C4-2B (cell line): ENCODE measurements around the gene LAP3.
A peak's percentile ranks its signal among the peaks of the same experiment; 100 is the strongest.
"Not testable (repeated sequence)": the region's sequence is repeated elsewhere in the genome, so short reads cannot be mapped to it uniquely, and the experiment has no call there.

Experiments used
- H3K27ac ChIP-seq: fragments of 450-650 bp; 2 replicates; pipeline ENCODE4 v1.5.1; 2017
- ZFX ChIP-seq: fragments of 450-650 bp; IDR thresholded peaks from 2 replicates; pipeline ENCODE4 v1.6.1; 2017
- TF ChIP-seq, protein P1 (sequence below): fragments of 450-650 bp; conservative IDR thresholded peaks from 2 replicates; pipeline ENCODE4 v1.5.1; 2017; ENCODE audit warnings: mild to moderate bottlenecking

The LAP3 gene

DNA sequence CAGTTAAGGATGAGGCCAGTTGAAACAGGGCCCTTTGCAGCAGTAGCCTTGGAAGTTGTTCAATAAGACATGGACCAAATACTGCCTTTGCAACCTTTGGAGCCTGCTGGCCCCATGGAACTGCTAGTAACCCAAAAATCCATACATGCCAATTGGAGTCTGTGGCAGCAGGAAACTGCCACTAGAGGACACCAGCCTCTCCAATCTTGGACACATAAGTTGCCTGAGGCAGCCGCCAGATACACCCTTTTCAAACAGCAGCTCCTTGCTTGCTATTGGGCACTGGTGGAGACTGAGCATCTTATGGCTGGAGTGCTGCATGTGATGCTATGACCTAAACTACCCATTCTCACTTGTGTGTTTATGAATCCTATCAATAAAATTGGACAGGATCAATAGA lies 14.8 kb upstream of the LAP3 start:
- TF ChIP-seq, protein P1, sequence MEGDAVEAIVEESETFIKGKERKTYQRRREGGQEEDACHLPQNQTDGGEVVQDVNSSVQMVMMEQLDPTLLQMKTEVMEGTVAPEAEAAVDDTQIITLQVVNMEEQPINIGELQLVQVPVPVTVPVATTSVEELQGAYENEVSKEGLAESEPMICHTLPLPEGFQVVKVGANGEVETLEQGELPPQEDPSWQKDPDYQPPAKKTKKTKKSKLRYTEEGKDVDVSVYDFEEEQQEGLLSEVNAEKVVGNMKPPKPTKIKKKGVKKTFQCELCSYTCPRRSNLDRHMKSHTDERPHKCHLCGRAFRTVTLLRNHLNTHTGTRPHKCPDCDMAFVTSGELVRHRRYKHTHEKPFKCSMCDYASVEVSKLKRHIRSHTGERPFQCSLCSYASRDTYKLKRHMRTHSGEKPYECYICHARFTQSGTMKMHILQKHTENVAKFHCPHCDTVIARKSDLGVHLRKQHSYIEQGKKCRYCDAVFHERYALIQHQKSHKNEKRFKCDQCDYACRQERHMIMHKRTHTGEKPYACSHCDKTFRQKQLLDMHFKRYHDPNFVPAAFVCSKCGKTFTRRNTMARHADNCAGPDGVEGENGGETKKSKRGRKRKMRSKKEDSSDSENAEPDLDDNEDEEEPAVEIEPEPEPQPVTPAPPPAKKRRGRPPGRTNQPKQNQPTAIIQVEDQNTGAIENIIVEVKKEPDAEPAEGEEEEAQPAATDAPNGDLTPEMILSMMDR: peak; percentile 14; the same call in 1 of the 2 replicates
- no peak for TF ChIP-seq ZFX
- no peak overlapping the region for H3K27ac ChIP-seq

DNA sequence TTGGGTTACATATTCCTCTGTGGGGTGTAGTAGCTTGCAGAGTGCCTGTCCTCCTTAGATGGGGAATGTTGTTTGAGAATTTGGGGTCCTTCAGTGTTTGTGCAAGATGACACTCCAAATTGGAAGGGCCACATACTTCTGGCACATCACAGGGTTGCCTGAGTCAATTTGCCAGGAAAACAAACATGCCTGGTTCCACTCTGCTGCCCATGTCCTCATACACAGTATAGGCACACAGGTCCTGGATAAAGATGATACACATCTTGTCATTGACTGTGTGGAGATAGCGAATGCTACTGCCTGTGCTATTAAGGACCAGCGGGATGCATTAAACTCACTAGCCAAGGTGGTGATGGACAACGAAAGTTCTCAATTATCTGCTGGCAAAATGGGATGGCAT lies 11.2 kb upstream of the LAP3 start:
- H3K27ac ChIP-seq: no peak overlapping the region
- TF ChIP-seq, protein P1: no peak
- no peak for TF ChIP-seq ZFX

DNA sequence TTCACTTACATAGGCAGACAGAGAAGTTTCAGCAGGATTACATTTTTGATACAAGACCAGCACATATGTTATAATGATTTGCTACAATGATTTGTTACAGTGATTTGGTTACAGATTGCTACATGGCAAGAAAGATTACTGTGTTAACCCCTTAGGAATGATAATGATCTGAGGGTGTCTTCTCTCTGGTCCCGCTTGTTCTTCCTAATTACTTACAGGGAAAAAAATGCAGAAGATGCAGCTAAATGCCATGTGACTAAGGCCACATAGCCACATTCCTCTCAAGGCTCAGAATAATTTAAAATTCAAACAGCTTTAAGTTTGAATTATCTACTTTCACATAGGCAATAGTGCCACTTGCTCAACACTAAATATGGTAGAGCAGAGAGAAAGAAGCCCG lies 9.7 kb upstream of the LAP3 start:
- TF ChIP-seq, protein P1: no peak
- TF ChIP-seq ZFX: no peak
- H3K27ac ChIP-seq: no peak overlapping the region

DNA sequence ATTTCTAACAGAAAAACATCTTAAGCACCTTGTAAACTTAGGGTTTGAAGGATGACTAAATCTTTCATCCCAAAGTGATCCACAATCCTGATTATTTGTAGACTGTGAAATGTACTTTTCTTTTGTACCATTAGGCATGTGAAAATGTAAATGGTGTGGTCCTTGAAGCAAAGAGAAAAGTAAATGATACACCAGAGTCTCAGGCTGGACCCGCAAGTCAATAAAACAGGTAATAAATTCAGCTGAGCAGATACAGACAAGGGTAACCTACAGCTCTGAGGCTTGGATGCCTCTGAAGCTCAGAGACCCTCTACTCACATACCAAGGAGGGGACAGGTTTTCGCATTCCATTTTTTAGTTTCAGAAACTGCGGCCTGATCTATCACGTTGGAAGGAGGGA lies 2.8 kb upstream of the LAP3 start:
- TF ChIP-seq, protein P1: no peak
- TF ChIP-seq ZFX: no peak
- no peak overlapping the region for H3K27ac ChIP-seq

DNA sequence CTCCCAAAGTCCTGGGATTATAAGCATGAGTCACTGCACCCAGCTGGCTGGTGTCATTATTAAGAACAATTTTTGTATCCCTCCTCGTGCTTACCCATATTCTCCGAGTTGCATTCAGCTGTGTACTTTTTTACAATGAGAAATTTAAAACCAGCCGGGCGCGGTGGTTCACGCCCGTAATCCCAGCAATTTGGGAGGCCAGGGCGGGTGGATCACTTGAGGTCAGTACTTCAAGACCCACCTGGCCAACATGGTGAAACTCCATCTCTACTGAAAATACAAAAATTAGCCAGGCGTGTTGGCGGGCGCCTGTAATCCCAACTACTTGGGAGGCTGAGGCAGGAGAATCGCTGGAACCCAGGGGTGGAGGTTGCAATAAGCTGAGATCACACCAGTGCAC lies 1.8 kb upstream of the LAP3 start:
- H3K27ac ChIP-seq: not testable (repeated sequence)

DNA sequence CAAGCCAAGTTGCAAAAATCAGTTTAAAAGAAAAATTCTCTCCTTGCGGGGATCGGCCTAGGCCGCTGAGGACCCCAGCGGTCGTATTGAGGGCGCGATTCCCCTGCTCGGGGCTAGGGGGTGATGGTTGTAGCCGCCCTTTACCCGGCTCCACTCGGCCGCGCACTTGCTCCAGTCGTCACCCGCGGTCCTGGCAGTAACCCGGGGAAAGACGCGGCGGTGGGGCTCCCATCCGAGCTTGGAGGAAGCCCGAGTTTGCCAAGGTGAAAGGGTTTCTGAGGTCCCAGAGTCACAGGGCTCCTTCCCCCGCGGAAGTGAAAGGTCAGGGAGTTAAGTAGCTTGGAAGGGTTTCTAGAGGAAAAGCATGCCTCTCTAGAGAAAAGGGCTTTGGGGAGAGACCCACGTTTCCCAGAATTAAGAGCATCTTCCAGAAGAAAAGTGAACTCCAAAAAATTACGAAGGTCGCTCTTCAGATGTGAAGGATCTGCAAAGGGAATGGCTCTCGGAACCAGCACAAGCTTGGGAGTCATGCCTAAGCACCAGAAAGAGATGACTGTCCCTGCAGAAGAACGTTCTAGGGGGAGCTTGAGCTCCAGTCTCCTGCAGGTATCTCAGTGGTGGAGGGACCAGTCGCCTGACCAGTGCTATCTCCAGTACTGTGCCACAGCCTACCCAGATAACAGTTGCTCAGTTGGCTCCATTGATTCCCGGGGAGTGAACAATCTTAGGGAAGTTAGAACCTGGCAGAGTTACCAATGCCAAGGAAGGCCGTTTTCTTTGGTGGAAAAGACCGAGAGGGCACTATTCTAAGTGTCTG lies 875 bp downstream of the LAP3 start:
- TF ChIP-seq, protein P1: no peak; the same call in 1 of the 2 replicates
- TF ChIP-seq ZFX: peak; percentile 39; the same call in 1 of the 2 replicates
- peak overlapping the region; percentile 89 for H3K27ac ChIP-seq

DNA sequence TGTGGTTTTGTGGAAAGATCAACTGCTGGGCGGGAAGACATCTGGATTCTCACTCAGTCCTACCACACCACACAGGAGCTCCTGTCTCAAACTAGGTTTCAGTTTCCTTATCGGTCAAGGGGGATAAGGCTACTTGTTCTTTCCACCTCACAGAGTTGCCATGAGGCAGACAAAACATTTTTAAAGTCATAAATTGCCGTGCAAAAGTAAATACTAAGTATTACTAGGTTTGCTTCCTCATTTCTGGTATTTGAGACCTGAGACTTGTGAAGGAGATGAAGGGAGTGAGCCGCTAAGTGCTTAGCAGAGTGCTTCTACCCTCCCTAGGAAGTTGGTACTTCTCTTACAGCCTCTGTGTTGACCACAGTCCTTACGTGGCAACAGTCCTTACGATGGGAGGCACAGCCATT lies 1.5 kb downstream of the LAP3 start:
- peak overlapping the region; percentile 89 for H3K27ac ChIP-seq
- no peak for TF ChIP-seq ZFX
- TF ChIP-seq, protein P1: no peak

DNA sequence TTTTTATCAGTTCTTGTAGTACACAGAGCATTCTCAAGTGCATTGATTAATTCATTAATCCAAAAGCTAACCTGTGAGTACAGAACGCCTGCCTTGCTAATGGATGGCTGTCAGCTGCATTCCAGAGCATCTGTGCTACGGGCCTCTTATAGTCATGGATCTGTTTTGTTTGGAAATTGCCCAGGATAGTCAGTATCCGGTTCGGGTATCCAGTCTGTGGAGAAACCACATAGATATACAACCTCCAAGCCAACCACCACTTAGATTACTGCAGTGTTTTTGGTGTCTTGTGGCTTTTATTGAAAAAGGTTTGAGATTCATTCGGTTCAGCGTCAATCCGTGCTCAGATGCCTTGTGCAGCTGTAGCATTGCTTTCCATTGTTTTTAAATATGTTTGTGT lies 4.0 kb downstream of the LAP3 start:
- H3K27ac ChIP-seq: no peak overlapping the region

More for the DNA sequence above, 4.0 kb downstream of the LAP3 start:
- TF ChIP-seq, protein P1: no peak
- no peak for TF ChIP-seq ZFX
